NCI-H2196 treated with DMSO at 0.1 percent for 48 hours (cell line): ENCODE results near the gene PDE4B.

Source experiments
- DNase-seq: peaks from one replicate; lab custom pipeline; 2025; ENCODE audit not compliant: unreplicated experiment; lab: John Stamatoyannopoulos, UW

PDE4B gene

DNA sequence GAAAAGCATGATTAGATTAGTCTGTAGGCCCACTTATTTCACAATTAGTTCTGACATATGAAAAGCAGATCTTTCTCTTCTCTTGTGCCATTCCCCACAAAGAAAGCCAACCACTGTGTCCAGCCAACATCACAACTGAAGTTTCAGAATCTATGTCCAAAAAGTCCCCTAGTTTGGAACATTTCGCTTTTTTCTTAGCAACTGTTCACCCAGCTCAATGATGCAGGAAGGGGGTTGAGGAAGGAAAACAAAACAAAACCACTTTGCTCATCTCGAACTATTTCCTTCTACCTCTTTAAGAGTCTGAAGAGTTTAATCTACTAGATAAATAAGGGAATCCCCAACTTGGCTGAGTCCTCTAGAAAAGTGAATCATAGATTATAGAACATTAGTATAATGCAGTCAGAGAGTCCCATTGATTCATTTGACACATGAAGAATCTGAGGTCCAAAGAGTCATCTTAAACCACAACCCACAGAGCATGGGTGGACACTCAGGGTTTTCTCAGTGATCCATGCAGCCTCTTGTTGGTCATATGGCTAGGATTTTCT is 581.9 kb downstream of the PDE4B start:
- DNase-seq = no peak

DNA sequence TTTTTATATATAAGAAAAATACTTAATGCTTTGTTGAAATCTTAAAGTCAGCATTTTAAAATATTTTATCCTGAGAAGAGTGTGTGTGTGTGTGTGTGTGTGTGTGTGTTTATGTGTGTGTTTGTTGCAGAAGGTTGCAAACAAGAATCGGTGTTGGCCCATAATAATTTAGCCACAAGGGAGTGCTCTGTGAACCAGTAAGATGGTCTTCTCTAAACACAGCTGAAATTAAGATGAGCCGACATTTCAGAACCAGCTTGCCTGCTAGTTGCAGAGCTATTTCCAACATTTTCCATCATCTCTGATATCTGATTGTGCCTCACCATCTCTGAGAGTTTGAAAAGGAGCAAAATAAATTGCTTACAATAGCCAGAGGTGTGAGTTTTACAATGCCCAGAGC is 582.4 kb downstream of the PDE4B start:
- no peak for DNase-seq

DNA sequence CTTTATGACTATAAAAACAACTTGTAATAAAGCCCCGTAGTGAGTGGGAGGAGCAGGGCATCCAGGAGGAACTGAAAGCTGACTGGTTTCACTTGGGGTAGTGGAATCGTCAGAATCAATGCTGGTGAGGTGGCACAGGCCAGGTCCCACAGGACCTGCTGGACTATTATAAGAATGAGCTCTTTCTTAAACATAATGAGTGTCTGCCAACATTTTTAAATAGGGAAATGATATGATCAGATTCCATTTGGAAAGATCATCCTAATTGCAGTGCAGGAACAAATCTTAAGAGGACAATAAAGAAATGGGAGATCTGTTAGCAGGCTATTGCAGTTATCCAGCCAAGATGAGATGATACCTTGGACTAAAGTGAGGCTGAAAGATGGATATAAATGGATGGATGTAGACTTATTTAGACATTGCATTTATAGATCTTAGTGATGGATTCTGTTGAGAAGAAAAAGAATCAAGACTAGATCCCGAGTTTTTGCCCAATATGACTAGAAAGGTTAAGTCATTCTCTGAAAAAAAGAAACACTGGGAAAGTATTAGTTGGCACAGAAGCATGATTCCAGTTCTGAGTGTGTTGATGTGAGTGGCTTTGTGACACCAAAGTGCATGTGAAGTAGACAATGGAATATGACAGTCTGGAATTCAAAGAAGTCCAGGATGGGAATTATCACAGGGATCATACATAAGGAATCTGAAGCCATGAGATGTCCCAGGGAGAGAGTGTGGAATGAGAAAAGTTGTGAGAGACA is 587.9 kb downstream of the PDE4B start:
- DNase-seq = no peak

DNA sequence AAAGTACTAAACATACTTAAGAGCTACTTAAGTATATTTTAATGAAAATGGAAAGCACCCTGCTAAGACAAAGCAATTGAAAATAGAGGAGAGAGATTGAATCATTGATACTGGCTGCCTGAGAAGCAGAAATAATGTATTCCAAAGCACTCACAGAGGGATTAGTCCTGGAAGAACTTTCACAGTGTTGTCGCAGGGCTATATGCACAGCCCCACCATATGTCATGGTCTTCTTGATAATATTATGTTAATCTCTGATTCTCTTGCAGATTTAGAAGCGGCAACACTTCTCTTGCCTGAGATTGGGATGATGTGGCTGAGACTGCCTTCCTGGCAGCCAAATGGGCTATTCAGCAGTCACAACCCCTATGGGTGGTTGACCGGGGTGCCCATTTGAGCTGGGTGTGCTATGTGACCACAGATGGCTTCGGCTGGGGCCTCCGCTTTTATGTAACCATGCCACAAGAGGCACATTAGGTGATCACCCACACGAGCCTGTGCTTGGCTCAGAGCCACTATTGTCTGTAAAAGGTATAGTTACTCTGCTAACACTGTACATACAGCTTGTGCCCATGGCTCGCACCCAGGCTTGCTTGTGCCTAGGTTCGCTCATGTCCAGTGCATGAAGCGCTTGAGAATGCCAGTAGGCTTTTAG is 589.1 kb downstream of the PDE4B start:
- DNase-seq = no peak

DNA sequence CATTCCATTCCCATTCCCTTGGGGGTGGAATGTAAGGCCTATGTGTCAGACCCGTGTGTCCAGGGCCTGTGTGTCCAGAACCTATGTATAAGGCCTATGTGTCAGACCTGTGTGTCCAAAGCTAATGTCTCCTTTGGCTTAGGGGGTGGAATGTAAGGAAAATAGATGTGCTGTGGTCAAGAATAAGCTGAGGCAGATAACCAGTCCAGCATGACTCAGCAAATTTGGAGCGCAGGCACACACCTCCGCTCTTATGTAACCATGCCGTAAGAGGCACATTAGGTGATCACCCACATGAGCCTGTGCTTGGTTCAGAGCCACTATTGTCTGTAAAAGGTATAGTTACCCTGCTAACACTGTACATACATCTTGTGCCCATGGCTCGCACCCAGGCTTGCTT is 590.5 kb downstream of the PDE4B start:
- no peak for DNase-seq

DNA sequence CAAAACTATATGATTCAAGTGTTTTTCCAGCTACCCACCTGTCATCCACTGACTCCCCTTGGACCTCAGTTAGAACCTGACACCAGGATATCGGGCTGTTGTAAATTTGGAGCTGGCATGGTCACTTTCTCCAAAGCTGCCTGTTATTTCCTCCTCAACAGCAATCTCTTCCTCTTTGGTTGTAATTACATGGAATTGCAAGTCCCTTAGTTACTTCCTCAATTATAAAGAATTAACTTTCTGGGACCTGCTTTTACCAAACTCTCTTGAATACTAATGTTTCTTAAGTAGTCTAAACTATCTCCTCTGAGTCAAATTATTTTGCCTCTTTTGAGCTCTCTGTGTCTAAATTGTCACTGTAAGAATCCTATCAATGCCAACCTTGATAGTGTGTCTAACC is 590.9 kb downstream of the PDE4B start:
- no peak for DNase-seq

DNA sequence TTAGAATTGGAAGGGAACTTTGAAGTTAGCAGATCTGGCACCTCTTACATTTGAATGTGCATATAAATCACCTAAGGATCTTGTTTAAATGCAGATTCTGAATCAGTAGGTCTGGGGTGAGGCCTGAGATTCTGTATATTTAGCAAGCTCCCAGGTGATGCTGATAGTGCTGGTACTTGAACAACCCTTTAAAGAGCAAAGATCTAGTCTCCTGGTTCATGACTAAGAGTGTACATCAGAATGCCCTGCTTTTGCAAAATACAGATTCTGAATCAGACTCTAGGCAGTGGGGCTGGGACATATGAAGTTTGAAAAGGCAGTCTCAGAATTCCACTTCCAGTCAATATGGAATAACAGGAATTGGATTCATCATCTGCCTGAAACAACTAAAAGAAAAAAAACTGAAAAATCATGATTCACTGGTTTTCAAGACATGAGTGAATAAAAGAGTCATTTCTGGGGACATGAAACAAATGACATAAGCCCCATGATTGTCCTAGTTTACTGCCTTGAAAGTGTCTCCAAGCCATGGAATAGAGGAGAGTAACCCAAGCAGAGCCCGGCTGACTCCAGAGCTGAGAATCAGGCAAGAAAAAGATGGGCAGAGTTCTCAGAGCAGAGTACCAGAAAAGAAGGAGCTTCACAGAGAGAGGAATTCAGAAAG is 591.7 kb downstream of the PDE4B start:
- no peak for DNase-seq

DNA sequence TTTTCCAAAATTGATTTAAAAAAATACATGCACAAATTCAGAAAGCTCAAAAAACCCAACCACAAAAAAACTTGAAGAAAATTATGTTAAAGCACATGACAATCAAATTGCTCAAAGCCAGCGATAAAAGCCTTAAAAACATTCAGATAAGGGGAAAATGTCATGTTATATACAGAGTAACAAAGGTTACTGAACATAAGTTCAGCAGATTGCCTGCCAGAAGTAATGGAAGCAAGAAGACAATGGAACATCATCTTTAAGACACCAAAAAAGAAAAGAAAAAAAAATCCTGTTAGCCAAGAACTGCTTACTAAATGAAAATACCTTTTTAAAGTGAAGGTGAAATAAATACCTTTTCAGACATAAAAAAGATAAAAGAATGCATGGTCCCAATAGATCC is 594.0 kb downstream of the PDE4B start:
- no peak for DNase-seq

DNA sequence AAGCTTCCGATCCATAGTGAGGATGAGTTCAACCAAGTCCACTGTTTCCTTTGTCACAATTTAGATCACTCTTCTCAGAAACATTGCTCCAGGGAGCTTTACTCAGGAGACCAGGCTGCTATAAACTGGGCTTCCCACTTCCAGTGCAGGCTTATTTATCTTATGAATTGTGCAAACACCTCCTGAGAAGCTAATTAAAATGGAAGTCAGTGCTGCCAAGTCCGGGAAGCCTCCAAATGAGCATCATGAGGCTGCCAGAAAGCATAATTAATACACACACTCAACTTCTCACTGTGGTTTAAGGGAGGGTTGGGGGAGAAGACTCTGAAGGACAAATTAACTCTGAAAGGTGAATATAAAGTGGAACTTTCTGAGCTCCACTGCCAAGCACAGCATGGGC is 596.2 kb downstream of the PDE4B start:
- DNase-seq = no peak

DNA sequence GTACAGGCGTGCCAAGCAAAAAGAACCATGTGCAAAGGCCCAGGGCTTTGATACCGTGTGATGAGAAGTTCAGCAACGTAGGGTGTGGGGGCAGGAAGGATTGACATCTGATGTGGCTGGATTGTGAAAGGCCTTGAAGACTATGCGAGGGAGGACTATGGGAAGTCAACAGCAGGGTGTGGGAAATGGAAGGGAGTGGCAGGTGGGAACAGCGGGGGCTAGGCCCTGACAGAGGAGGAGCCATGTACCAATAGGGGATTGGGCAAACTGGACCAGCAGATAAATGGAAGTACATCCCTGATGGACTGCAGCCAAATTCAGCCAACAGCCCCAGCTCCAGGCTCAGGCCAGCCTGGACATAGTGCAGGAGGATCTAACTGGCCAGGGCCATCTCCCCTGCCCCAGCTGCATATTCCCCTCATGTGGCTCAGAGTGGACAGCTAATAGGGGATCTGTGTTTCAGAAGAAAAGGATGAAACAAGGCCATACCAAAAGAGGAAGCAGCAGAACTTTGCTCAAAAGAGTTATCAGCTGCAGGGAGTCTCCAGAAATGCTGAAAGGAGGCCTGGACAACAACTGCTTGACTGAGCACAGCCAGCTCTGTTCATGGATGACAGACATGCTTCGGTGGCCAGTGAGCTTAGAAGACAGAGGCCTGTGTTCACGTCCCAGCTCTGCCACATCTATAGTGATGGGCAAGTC is 601.0 kb downstream of the PDE4B start:
- DNase-seq = no peak

DNA sequence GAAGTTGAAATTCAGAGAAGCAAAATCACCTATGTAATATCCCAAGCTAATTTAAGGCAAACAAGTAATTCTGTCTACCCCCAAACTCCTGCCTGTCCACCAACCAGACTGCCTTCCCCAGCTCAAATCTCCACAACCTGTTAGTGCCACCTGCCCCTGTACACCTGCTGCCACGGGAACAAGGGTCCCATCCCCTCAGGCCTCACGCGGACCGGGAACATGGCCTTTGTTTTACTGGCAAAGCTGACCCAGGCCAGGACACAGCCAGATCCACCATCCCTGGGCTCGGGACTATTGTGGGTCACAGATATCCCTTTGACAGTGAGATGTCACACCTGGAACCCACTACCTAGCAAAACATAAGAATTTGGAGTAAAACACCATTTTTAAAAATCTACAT is 601.9 kb downstream of the PDE4B start:
- DNase-seq = no peak

DNA sequence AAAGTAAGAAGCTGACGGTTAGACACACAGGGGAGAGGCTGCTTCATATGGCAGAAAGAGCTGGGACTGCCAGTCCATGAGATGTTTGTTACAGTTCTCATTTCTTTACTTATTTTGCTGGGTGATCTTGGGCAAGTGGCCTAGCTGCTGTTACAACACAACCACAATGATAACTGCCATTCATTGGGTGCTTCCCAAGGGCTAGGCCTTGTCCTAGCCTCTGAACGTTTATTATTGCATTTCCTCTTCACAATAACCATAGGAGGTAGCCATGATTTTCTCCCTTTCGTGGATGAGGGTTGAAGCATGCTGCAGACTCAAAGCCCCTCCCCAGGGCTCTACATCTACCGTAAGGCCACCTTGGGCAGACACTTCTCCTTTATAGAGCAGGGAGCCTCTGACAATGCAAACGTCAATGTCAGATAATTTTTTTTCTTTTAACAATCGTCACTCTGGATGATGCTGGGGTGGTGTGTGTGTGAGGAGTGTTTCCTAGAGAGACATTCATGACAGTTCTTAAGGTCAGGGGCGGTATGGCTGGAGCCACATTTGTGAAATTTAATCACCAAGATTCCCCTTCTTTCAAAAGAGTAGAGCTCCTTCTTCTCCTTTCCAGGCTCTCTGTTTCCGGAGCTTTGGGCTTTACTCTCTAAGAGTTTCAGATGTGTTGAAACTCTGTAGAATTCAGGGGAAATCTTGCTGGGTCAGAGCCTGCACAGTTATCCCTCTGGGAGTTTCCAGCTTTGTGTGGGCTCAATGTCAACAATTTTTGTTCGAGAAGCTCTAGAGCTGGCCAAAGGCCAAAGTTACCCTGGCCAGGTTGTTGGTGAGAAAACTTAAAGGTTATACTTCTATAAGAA is 602.7 kb downstream of the PDE4B start:
- no peak for DNase-seq

DNA sequence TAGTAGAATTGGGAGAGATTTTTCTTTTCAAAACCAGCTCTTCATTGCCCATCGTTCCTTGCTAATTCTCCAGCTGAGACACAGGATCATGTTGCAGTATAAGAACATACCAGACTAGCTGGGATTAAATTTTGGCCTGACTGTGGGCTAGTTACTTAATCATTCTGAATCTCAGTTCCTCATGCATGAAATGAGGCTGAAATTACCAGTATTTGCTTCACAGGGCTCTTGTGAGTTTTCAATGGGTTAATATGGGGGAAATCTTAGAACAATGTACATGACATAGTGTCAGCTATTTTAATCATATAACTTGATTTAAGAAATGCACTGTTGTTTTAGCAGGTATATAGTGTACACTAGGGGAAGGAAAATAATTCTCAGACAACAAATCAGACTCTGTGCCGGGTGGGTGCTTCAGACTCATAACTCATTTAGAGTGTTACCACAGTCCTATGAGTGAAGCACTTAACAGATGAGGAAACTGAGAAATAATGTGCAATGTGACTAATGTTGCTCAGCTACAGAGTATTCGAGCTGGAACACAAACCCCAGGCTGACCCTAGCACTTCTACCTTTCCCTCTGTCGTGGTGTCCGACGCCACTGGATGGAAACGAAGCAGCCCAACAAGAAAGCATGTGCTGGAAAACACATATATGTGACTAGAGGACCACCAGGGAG is 603.7 kb downstream of the PDE4B start:
- DNase-seq = no peak

DNA sequence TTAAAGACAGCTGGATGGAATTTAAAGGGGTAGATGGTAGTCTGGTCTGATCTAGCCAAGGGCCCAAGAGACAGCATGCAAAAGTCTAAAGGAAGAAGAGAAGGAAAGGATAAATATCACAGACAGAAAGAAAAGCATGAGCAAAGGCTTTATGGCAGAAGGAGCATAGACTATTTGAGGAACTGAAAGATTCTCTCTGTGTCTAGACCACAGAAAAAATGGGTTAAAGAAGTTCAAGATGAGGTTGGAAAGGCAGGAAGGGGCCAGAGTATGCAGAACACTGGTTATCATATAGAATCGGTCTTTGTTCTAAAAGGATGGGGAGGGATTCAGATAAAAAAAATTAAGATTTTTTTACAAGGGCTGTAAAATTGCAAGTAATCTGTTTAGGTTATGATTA is 604.5 kb downstream of the PDE4B start:
- DNase-seq = no peak

DNA sequence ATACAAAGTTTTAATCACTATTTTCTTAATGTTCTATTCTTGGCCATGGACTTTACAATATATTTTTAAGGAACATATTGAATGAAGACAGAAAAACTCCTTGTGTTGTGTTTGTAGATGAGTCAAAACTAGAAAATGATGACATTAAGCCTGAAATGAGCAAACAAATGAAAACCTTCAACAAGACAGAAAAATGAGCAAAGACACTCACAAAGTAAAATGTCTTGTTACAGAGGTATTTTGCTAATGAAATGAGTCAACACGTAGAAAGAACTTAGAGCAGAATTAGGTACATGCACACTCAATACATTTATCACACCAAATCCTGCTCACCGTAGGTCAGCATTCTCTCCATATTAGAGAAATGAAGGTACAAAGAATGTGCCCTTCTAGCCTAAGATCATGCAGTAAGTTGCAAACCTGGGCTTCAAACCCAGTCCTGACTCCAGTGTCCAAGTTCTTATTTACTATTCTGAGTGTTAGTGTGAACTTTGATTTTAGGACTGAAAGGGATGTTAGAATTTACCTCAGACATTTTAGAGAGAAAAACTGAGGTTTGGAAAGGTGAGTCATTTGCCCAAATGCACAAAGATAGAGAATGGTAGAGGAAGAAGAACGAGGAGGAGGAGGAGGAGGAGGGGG is 607.3 kb downstream of the PDE4B start:
- no peak for DNase-seq

DNA sequence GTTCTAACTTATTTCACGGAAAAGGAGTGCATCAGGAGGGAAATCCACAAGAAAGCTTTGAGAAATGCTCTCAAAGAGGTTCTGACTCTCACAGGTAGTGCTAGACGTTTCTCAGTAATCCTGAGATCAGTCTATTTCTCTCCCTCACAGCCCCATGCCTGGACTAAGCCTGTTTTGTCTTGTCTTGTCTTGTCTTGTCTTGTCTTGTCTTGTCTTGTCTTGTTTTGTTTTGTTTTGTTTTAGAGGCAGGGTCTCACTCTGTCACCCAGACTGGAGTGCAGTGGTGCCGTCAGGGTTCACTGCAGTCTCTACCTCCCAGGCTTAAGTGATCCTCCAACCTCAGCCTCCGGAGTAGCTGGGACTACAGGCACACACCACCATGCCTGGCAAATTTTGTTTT is 608.0 kb downstream of the PDE4B start:
- DNase-seq = no peak

DNA sequence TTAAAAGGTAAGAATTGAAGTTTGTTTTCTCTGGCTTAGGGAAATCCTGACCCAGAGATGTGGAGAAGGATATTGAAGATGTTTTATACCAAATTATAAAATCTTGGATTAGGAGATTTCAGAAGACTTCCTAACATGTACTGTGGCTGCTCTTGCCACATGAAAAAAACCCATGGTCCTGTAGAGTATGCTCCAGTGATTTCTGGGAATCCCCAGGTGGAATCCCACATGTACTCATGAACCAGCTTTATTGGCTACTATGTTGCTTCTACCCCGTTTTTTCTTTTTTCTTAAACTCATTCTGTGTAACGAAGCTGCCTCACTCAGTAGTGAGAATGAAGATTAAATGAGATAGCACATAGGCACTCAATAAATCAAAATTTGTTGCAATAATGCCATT is 608.5 kb downstream of the PDE4B start:
- DNase-seq = no peak

DNA sequence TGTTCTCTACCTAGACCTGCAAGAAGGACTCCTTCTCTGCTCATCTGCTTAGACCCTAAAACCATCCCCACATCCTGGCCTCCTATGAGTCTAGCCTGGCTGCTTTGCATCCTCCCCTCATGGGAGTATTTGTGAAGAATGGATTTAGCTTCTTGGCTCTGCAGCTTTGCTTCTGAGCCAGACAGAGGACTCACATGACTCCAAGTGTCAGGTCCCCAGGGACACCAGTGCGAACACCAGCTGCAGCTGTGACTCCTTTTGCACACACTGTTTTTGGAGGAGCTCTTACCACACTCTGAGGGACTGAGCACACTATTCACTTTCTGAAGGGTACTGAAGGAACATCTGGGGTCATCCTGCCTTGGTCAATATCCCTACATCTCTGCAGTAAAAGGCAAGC is 609.5 kb downstream of the PDE4B start:
- no peak for DNase-seq

DNA sequence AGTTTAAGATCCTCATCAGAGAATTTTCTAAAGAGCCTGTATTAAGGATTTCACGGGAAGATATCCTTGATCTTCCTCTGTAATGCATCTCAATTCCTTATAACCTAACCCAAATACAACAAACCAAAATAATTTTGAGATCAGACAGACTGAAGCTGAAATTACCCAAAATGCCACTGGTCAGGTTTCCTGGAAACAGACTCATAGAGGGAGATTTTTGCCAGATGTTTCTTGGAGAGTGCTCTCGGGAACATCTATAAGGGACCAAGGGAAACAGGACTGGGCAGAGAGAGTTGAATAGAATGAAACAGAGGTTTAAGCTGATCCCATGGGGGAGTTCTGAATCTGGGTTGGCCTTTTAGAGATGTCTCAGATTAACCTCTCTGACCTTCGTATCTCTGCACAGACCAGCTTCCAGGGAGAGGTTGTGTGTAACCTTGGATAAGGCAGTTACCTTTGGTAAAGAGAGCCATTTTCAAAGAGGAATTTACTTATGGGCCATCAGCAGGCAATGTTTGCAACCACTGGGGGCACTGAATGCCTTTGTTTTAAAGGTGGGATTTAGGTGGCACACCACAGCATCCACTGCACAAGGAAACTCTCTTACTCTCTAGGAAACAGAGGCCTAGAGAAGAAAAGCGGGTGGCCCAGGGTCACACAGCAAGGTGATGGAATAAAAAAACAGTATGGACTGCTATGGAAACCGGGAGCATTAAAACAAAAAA is 610.5 kb downstream of the PDE4B start:
- no peak for DNase-seq
